DMS 273 (cell line): ENCODE data around the gene NPY4R.
"Not testable (repeated sequence)": the region's sequence is repeated elsewhere in the genome, so short reads cannot be mapped to it uniquely, and the experiment has no call there.

Experiments used
- DNase-seq: peaks from one replicate; lab custom pipeline; 2025; ENCODE audit not compliant: unreplicated experiment; lab: John Stamatoyannopoulos, UW

Gene NPY4R

GRCh38 chr10:46465765-46466164 is at the start of gene NPY4R:
Gene NPY4R (minus strand): TSS chr10:46465958. CDS start chr10:46462635, 3,323 bp downstream.
- DNase-seq = not testable (repeated sequence)

GRCh38 chr10:46515366-46515765 is 49.6 kb upstream of the NPY4R start:
- no peak for DNase-seq

GRCh38 chr10:46514899-46515298 is 49.1 kb upstream of the NPY4R start:
- no peak for DNase-seq

GRCh38 chr10:46514431-46514861 is 48.7 kb upstream of the NPY4R start:
- no peak for DNase-seq

- not testable (repeated sequence) for DNase-seq
These were observed 47.6 kb upstream of the NPY4R start for GRCh38 chr10:46513333-46513732.

- not testable (repeated sequence) for DNase-seq
These were observed 47.0 kb upstream of the NPY4R start for GRCh38 chr10:46512725-46513124.

GRCh38 chr10:46512002-46512401 is 46.2 kb upstream of the NPY4R start:
- not testable (repeated sequence) for DNase-seq

- not testable (repeated sequence) for DNase-seq
These were observed 34.2 kb upstream of the NPY4R start for GRCh38 chr10:46499990-46500389.

- DNase-seq = not testable (repeated sequence)
These were observed 33.4 kb upstream of the NPY4R start for GRCh38 chr10:46498985-46499703.

- not testable (repeated sequence) for DNase-seq
These were observed 32.1 kb upstream of the NPY4R start for GRCh38 chr10:46497878-46498277.

- DNase-seq = not testable (repeated sequence)
These were observed 31.6 kb upstream of the NPY4R start for GRCh38 chr10:46497401-46497800.

- DNase-seq = not testable (repeated sequence)
These were observed 25.8 kb upstream of the NPY4R start for GRCh38 chr10:46491364-46492114.

- not testable (repeated sequence) for DNase-seq
These were observed 24.5 kb upstream of the NPY4R start for GRCh38 chr10:46490285-46490684.

- not testable (repeated sequence) for DNase-seq
These were observed 20.7 kb upstream of the NPY4R start for GRCh38 chr10:46486459-46486858.

- DNase-seq = not testable (repeated sequence)
These were observed 9.1 kb upstream of the NPY4R start for GRCh38 chr10:46474746-46475320.

GRCh38 chr10:46473758-46474157 is 8.0 kb upstream of the NPY4R start:
- DNase-seq = not testable (repeated sequence)

- not testable (repeated sequence) for DNase-seq
These were observed 4.4 kb upstream of the NPY4R start for GRCh38 chr10:46470134-46470533.

GRCh38 chr10:46468119-46468809 is 2.5 kb upstream of the NPY4R start:
- not testable (repeated sequence) for DNase-seq

GRCh38 chr10:46463608-46464007 is 2.1 kb downstream of the NPY4R start:
- DNase-seq = not testable (repeated sequence)

- not testable (repeated sequence) for DNase-seq
These were observed 3.5 kb downstream of the NPY4R start for GRCh38 chr10:46462276-46462675.

GRCh38 chr10:46459579-46459978 is 6.2 kb downstream of the NPY4R start:
- DNase-seq = not testable (repeated sequence)
